ENCODE data around the gene P3R3URF.

P3R3URF gene

DNA sequence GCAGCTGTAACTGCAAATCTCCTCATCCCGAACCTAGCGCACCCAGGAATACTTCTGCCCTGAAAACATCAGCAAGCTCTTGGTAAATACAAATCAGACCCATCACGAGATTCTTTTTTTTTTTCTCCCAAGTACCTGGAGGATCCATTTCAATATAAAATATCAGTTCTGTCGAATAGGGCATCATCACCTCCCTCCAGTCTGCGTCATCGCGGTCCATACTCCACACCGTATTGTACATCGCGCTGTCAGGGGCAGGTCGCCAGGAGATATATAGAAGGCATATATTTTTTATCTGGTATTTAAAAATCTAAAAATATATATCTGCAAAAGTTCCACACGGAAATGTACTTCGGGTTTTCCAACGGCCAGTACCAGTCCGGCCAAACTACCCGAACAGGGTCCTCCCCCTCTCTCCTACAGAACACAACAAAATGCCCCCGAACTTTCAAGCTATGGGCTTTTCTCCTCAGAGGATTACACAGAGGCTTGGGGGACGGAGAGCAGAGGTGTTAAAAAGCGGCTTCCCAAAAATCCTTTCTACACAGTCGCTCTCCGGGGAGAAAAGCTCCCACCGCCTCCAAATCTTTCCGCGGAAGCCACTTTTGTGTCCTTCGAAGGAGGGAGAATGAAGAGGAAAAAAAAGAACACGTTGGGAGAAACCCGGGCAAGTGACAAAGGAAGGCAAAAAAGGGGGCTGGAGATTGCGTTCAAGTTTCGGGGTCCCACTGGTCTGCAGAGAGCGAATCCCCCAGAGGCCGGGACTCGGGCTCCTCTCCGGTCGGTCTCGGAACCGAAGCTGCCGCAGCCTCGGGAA lies 44.4 kb downstream of the P3R3URF start:
- DNase-seq, result peak; percentile 34 to 39

DNA sequence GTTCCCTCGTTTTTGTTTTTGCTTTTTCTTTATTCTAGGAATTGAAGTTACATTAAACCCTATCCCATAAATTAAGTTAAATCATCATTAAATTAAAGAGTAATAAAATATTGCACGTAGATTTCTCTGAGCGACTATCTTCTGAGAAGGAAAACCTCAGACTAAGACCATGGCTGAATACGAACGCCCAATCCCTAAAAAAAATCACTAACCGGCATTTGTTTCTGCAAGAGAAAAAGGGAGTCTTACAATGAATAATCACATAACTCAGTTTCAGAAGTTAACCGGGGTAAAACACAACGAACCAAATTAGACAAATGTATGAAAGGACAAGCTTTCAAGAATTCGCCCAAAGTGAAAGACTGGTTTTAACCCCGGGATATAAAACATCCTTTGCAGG lies 45.2 kb downstream of the P3R3URF start:
- no peak for DNase-seq

DNA sequence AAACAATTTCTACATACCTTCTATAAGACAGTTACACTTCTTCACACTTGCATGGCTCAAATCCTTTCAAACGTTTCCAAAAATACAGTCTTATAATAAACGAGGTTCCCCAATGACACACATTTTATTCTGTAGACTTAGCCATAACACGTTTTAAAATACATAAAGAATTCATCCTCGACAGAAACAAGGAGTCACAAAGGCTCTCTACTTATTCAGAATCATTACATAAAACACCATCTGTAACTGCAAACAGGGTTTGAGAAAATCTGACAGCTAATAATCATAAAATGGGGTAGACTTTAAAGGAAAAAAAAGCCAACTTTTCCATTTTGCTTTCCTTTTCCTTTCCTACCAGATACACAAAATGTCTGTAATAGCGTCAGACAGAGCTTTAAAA lies 45.7 kb downstream of the P3R3URF start:
- DNase-seq, result no peak

DNA sequence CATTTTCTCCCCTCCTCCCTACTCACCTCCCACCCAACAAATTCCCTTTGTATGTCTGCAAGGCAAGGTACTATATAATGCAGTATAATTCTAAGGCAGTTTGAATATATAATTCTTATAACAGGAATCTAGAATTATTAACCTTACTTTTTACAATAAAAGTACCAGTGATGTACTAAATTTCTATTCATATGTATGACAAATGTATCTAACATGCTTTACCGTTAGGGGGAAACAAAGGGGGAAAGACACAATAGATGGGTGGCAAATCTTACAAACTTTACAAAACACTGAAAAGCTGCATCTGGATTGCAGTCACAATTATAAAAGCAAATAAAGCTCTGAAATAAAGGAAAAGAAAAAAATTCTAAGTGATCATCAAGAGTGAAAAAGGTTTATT lies 46.2 kb downstream of the P3R3URF start:
- DNase-seq, result no peak

DNA sequence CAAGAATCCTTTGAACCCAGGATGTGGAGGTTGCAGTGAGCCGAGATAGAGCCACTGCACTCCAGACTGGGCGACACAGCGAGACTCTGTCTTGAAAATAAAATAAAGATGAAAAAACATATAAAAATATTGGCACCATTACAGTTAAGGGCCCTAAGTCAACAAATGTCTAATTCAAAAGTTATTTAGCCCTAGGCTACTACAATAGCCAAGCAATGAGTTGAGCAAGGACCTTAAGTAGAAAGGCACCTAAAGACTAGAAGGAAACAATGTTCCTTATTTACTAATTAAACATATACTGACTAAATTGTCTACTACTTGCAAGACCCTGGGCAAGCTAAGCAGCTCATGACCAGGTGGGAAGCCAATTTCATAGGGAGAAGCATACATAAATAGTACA lies 47.9 kb downstream of the P3R3URF start:
- no peak for DNase-seq

All from CD4-positive, alpha-beta T cell treated with Interleukin-4 for 1 hour (primary cell).